ENCODE data around the gene SMYD3.
A peak's percentile ranks its signal among the peaks of the same experiment; 100 is the strongest.

GRCh38 chr1:246117066-246117791 lies 389.9 kb downstream of the SMYD3 start:
- TF ChIP-seq CTCF (conservative IDR thresholded peaks at IDR 0.05 in 1 of 2, IDR thresholded peaks at IDR 0.05 in 1 of 2; ENCODE audit: low read depth in 1 of 2, low read length in 2 of 2) (peak; percentile 30 to 65), EZH2 (IDR thresholded peaks at IDR 0.05; ENCODE audit: low read length, missing control alignments) (no peak)
